ENCODE measurements around the gene PIF1. TPM values are rescaled to one million over a fixed set of nuclear protein-coding genes. Genes with fewer than 3 reads are reported as not detected.

PIF1 gene, protein sequence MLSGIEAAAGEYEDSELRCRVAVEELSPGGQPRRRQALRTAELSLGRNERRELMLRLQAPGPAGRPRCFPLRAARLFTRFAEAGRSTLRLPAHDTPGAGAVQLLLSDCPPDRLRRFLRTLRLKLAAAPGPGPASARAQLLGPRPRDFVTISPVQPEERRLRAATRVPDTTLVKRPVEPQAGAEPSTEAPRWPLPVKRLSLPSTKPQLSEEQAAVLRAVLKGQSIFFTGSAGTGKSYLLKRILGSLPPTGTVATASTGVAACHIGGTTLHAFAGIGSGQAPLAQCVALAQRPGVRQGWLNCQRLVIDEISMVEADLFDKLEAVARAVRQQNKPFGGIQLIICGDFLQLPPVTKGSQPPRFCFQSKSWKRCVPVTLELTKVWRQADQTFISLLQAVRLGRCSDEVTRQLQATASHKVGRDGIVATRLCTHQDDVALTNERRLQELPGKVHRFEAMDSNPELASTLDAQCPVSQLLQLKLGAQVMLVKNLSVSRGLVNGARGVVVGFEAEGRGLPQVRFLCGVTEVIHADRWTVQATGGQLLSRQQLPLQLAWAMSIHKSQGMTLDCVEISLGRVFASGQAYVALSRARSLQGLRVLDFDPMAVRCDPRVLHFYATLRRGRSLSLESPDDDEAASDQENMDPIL
- 5.0 and 19.1 TPM in 2 replicates for total RNA-seq

GRCh38 chr15:64825431-64826294 lies at the start of gene PIF1:
Gene PIF1 (minus strand): TSS chr15:64825647. CDS start chr15:64824335, 1,312 bp downstream.

GRCh38 chr15:64841344-64842095 lies 16.1 kb upstream of the PIF1 start, which contains the start of gene PLEKHO2:
Gene PLEKHO2 (plus strand): TSS chr15:64841915. CDS start chr15:64842017, 102 bp downstream.

GRCh38 chr15:64775551-64776401 lies 49.7 kb downstream of the PIF1 start, which contains the start of gene RBPMS2:
Gene RBPMS2 (minus strand): TSS chr15:64775589. CDS start chr15:64775319, 270 bp downstream.

Other genes with a start within 250 kb of the PIF1 start
- not detected in 2 replicates for gene RBPMS2, start 50.1 kb downstream of the PIF1 start, total RNA-seq
- 56.1 and 107 TPM in 2 replicates for gene PLEKHO2, start 16.3 kb upstream of the PIF1 start, total RNA-seq
- gene ANKDD1A, start 86.3 kb upstream of the PIF1 start, total RNA-seq: 9.2 and 19.0 TPM in 2 replicates
- 99.6 and 106 TPM in 2 replicates for gene SPG21, start 164.3 kb upstream of the PIF1 start, total RNA-seq
- 26.6 and 29.1 TPM in 2 replicates for gene MTFMT, start 204.0 kb upstream of the PIF1 start, total RNA-seq
- gene SLC51B, start 219.7 kb upstream of the PIF1 start, total RNA-seq: 0.66 and 1.5 TPM in 2 replicates
- gene RASL12, start 242.3 kb upstream of the PIF1 start, total RNA-seq: 86.5 and 108 TPM in 2 replicates